Heart left ventricle (tissue), 13 donors: ENCODE data around the gene SPON2.

Experiments used
- CTCF ChIP-seq, 12 donors: fragments of 200-600 bp; sonication (generic) in 4 of 12; IDR thresholded peaks; one replicate each; pipeline versions ENCODE4 v1.5.0 to v1.8.0; 2018 to 2022; ENCODE audit warnings: antibody characterized with exemption in 12 of 12, mild to moderate bottlenecking in 5 of 12
- POLR2A ChIP-seq, 2 donors: fragments of 450-650 bp; IDR thresholded peaks; one replicate each; pipeline ENCODE4 v1.6.1; 2017; ENCODE audit warnings: antibody characterized with exemption in 2 of 2, mild to moderate bottlenecking in 2 of 2, moderate library complexity in 2 of 2
- donor health status: ischemic (EF 13 %, LVEDD 7.1; RV severe dilation, severe dysfunction).
- donor health status: DM: no; HTN: yes; CAD: no.
- donor health status: DM: no; HTN: no; CAD: no.
- donor health status: ischemic (EF 25% LVEDD 6.9; RV normal size, moderate dysfunction).
- donor health status: ischemic (EF 25% LVEDD 5.7; RV mildly dilated, moderate dysfunction).
- donor health status: ischemic (EF 35%, LVEDD 5.7; RV mildly dilated, moderate dysfunction).
- donor health status: nonischemic (EF 11% LVEDD 7.7; RV severe dilation, severe dysfunction).
- donor health status: DM: yes; HTN: yes; CAD: no.
- donor health status: PGD.
- donor health status: ischemic (EF 29% LVEDD 5.4; RV normal size, mild dysfunction).
- donor health status: nonischemic (EF 23%, LVEDD 6.1; RV moderate dilation, normal function).

GRCh38 chr4:1192091-1192492, 19.7 kb upstream of the SPON2 start:
- TF ChIP-seq POLR2A (IDR thresholded peaks at IDR 0.05) (no peak), CTCF (IDR thresholded peaks at IDR 0.05) (no peak)
